GM04503 (cell line): ENCODE data around the gene AGAP5.

Experiments used
- DNase-seq: peaks from one replicate; pipeline ENCODE4 v3.0.0-alpha.2; 2012; ENCODE audit warnings: low read depth

AGAP5 gene

DNA sequence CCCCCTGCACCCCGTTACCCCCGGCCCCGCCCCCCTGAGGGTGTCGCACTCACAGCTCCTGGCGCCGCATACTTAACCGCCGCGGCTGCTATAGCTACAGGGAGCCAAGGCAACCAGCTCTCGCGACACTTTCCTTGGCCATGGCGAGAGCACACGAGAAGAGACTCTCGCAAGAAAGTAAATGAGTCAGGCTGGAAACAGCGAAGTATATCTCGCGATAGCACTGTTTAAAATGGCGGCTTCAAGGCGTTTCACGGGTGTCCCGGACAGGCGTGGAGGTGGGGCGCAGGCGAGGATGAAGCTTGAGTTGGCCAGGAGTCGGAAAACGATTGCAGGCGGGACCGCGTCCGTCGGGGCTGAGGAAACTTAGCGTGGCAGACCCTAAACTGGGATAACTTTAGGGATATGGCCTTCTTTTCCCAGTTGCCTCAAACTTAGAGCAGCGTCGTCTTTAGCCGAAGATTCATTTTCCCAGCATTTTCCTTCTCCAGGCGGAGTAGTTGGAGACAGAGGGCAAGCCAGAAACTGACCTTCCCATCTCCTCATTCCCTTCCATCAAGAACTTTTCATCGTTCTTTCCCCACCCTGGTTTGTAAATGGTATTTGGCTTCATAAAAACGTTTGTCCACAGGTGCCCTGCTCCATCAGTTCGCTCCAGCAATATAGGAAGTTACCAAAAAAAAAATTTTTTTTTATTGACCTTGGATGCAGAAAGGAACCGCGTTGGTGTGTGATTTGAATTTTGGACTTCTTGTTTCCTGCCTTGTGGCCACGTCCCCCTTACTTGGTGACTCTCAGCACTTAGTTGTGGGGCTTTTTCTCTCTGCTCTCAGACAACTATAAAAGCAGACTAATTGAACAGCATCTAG, 71.8 kb downstream of the AGAP5 start:
- DNase-seq = peak; percentile 90

DNA sequence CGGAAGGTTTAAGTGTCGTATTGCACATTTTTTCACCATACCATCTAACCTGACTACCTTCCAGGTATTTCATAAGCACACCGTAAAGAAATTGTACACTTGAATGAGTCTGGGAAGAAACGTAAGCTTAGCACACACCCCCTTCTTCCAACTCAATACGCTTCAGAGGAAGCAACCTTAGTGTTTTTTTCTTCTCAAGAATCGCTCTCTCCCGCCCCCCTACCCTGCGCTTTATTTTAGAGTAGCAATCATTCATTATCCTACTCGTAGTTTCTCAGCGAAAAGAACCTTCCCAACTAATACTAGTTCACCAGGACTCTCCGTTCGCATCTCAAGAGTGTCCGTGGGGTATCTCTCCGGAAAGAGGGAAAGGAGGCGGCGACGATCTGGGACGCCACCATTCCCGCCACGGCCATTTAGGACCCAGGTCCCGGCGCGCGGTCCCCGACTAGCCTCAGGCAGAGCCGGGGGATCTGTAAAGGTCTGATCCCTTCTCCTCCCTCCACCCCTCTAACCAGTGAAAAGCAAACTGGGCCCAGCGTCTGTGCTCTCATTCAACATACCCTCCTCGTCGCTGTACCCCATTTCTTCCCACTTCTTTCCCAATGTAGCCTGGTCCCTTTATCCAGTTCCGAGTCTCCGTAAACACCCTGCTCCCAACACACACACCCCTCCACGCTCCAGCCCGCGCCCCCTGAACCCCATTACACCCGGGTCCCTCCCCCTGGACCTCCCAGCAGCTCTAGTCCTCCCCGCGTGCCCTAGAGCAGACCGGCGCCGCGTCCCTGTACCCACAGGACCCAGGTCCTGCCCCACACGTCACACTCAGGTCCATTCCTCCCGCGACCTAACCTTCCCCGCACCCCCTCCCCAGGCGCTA, 72.7 kb downstream of the AGAP5 start:
- no peak for DNase-seq
